Keratinocyte (primary cell): ENCODE measurements around the gene USP19. TPM values are rescaled to one million over a fixed set of nuclear protein-coding genes. Genes with fewer than 3 reads are reported as not detected.
A peak's percentile ranks its signal among the peaks of the same experiment; 100 is the strongest.

Experiments
- DNase-seq: peaks from one replicate; pipeline ENCODE4 v3.0.0-alpha.2; 2011; ENCODE audit warnings: low read depth, missing footprints, low spot score
- FAIRE-seq: peaks from 2 replicates; lab custom pipeline; 2011; peaks lifted over from hg19 to GRCh38; lab: Jason Lieb, UNC
- H2AFZ ChIP-seq: 2 replicates; pipeline ENCODE4 v1.6.0; 2012; ENCODE audit warnings: low read length, control low read depth, inconsistent platforms; ENCODE audit not compliant: control insufficient read depth
- H3K27ac ChIP-seq: 2 replicates; pipeline ENCODE4 v1.5.1; 2011; ENCODE audit warnings: low read length; ENCODE audit not compliant: control insufficient read depth, insufficient read depth
- H3K27me3 ChIP-seq: 3 replicates; pipeline ENCODE4 v1.6.0; 2011; ENCODE audit warnings: low read length; ENCODE audit not compliant: control insufficient read depth, insufficient read depth; ENCODE audit errors: extremely low read depth
- H3K36me3 ChIP-seq, 2 experiments: 2 replicates in 1 of 2; 3 replicates in 1 of 2; pipeline ENCODE4 v1.5.1; 2011; ENCODE audit warnings: low read length in 2 of 2, mild to moderate bottlenecking in 1 of 2; ENCODE audit not compliant: control insufficient read depth in 2 of 2, insufficient read depth in 2 of 2; ENCODE audit errors: extremely low read depth in 1 of 2
- H3K4me1 ChIP-seq: 3 replicates; pipeline ENCODE4 v1.5.1; 2011; ENCODE audit warnings: low read length; ENCODE audit not compliant: control insufficient read depth, insufficient read depth; ENCODE audit errors: extremely low read depth
- H3K4me2 ChIP-seq: 3 replicates; pipeline ENCODE4 v1.6.0; 2011; ENCODE audit warnings: low read depth, low read length; ENCODE audit not compliant: control insufficient read depth, insufficient read depth; ENCODE audit errors: extremely low read depth
- H3K4me3 ChIP-seq, 3 experiments: fragments of 200-600 bp in 1 of 3; sonication (generic) in 1 of 3; 2 replicates in 2 of 3; 3 replicates in 1 of 3; pipeline ENCODE4 v1.5.1; 2011 to 2016; ENCODE audit warnings: low read length in 3 of 3, mild to moderate bottlenecking in 3 of 3, control low read depth in 2 of 3, inconsistent platforms in 1 of 3, low read depth in 1 of 3, mixed read lengths in 1 of 3, mixed run types in 1 of 3, moderate library complexity in 1 of 3; ENCODE audit not compliant: control insufficient read depth in 2 of 3, insufficient read depth in 2 of 3; ENCODE audit errors: extremely low read depth in 1 of 3
- H3K79me2 ChIP-seq: 2 replicates; pipeline ENCODE4 v1.6.0; 2012; ENCODE audit warnings: low read length; ENCODE audit not compliant: control insufficient read depth, insufficient read depth
- H3K9ac ChIP-seq: 3 replicates; pipeline ENCODE4 v1.6.0; 2011; ENCODE audit warnings: low read length; ENCODE audit not compliant: control insufficient read depth, insufficient read depth; ENCODE audit errors: extremely low read depth
- H3K9me1 ChIP-seq: 3 replicates; pipeline ENCODE4 v1.6.0; 2011; ENCODE audit warnings: low read length; ENCODE audit not compliant: control insufficient read depth, insufficient read depth; ENCODE audit errors: extremely low read depth
- H3K9me3 ChIP-seq: 2 replicates; pipeline ENCODE4 v1.5.1; 2012; ENCODE audit warnings: low read depth, low read length; ENCODE audit not compliant: control insufficient read depth
- H4K20me1 ChIP-seq: 3 replicates; pipeline ENCODE4 v1.6.0; 2011; ENCODE audit warnings: low read length; ENCODE audit not compliant: control insufficient read depth, insufficient read depth; ENCODE audit errors: extremely low read depth
- CTCF ChIP-seq, 3 experiments: IDR thresholded peaks in 1 of 3; conservative IDR thresholded peaks in 1 of 3; optimal IDR thresholded peaks in 1 of 3; 2 replicates in 2 of 3; 3 replicates in 1 of 3; pipeline versions ENCODE3 to v1.5.1; 2011; ENCODE audit warnings: low read length in 3 of 3, mild to moderate bottlenecking in 3 of 3, moderate library complexity in 2 of 3, control low read depth in 1 of 3, inconsistent platforms in 1 of 3; ENCODE audit not compliant: insufficient read depth in 2 of 3; ENCODE audit errors: extremely low read depth in 1 of 3
- EZH2 ChIP-seq: IDR thresholded peaks from one replicate; pipeline ENCODE4 v1.6.1; 2012; ENCODE audit warnings: inconsistent platforms, mild to moderate bottlenecking, low read length, moderate library complexity
- dilution Hi-C: fragments of 300-500 bp; cut with MboI; formaldehyde crosslinking; loops from one replicate; pipeline ENCODE4 v1.7.0; 2020; ENCODE audit warnings: low sequenced_read_pairs; ENCODE audit not compliant: extremely low pct_ligation_motif_present
- polyA plus RNA-seq, 5 experiments: library from polyadenylated mRNA; depleted of rRNA in 3 of 5; stranded (reverse) in 3 of 5; stranded (forward) in 1 of 5; unstranded in 1 of 5; fragments of >200 nt; gene quantifications; 1 replicate in 1 of 5; 2 replicates in 3 of 5; 3 replicates in 1 of 5; pipeline versions ENCODE4 v1.2.1 to v1.2.3, GENCODE V29; 2011 to 2012; ENCODE audit warnings: missing spikeins in 2 of 5, low read depth in 1 of 5, low replicate concordance in 1 of 5

The USP19 gene
- polyA plus RNA-seq, 1 donor (not counting 4 experiments of a cell fraction or from before 2014, with no cell fraction given), result 23.1 TPM

- Histone ChIP-seq H3K4me2 (no peak overlapping the region), H3K27ac (no peak overlapping the region), H3K9me1 (no peaks in the 10 kb centered on the region), H3K9me3 (no peaks in the 10 kb centered on the region), H3K4me3 (no peak overlapping the region), H3K4me1 (peaks cover 9% of the 10 kb centered on the region), H3K79me2 (peaks cover 74% of the 10 kb centered on the region), H4K20me1 (no peaks in the 10 kb centered on the region), H3K27me3 (no peaks in the 10 kb centered on the region), H2AFZ (no peak overlapping the region), H3K9ac (no peak overlapping the region), H3K36me3 (peaks cover 14 to 17% of the 10 kb centered on the region in 2 experiments)
- DNase-seq (no peak), FAIRE-seq (no peak)
- TF ChIP-seq CTCF (optimal IDR thresholded peaks at IDR 0.05 in 1 of 3, IDR thresholded peaks at IDR 0.05 in 1 of 3, conservative IDR thresholded peaks at IDR 0.05 in 1 of 3; ENCODE audit: extremely low read depth in 1 of 3, insufficient read depth in 2 of 3, low read length in 3 of 3) (no peak), EZH2 (no peak)
- dilution Hi-C loops, result no loop called here
Observed at GRCh38 chr3:49079270-49079669, 41.4 kb downstream of the USP19 start.

GRCh38 chr3:49076646-49077045 lies 44.0 kb downstream of the USP19 start:
- Histone ChIP-seq H3K27me3 (no peaks in the 10 kb centered on the region), H3K27ac (no peak overlapping the region), H2AFZ (no peak overlapping the region), H3K4me3 (no peak overlapping the region), H3K4me1 (peaks cover 5% of the 10 kb centered on the region), H4K20me1 (no peaks in the 10 kb centered on the region), H3K36me3 (peaks cover 16 to 25% of the 10 kb centered on the region in 2 experiments), H3K79me2 (peaks cover 51% of the 10 kb centered on the region), H3K9ac (no peak overlapping the region), H3K4me2 (no peak overlapping the region), H3K9me3 (no peaks in the 10 kb centered on the region), H3K9me1 (no peaks in the 10 kb centered on the region)
- FAIRE-seq, result peak; percentile 26
- dilution Hi-C loops, result no loop called here
- no peak for DNase-seq
- no peak for TF ChIP-seq CTCF (optimal IDR thresholded peaks at IDR 0.05 in 1 of 3, IDR thresholded peaks at IDR 0.05 in 1 of 3, conservative IDR thresholded peaks at IDR 0.05 in 1 of 3; ENCODE audit: extremely low read depth in 1 of 3, insufficient read depth in 2 of 3, low read length in 3 of 3)
- no peak for TF ChIP-seq EZH2
